ENCODE data around the gene PRDM8.

DNA sequence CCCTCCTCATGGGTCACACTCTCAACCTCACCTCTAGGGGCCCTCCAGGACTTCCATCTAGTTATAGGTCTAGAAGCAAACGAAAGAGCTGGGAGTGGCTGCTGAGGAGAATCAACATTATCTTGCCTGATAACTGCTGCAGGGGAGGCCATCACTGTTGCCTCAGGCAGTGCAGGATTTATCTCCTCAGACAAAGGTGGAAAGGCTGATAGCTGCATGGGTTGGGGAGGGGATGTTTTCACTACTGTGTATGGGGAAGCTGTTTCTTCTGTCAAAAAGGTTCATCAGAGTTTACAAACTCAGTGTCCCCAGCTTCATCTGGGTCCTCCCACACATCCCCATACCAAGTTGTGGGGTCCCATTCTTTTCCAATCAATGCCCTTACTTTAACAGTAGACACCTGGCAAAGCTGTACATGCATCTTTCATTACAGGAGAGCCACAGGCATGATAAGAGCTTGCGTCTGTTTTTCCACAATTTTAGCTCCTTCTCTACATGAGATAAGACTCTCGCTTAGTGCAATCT lies 17.6 kb upstream of the PRDM8 start:
- TF ChIP-seq, protein P1, sequence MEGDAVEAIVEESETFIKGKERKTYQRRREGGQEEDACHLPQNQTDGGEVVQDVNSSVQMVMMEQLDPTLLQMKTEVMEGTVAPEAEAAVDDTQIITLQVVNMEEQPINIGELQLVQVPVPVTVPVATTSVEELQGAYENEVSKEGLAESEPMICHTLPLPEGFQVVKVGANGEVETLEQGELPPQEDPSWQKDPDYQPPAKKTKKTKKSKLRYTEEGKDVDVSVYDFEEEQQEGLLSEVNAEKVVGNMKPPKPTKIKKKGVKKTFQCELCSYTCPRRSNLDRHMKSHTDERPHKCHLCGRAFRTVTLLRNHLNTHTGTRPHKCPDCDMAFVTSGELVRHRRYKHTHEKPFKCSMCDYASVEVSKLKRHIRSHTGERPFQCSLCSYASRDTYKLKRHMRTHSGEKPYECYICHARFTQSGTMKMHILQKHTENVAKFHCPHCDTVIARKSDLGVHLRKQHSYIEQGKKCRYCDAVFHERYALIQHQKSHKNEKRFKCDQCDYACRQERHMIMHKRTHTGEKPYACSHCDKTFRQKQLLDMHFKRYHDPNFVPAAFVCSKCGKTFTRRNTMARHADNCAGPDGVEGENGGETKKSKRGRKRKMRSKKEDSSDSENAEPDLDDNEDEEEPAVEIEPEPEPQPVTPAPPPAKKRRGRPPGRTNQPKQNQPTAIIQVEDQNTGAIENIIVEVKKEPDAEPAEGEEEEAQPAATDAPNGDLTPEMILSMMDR (IDR thresholded peaks at IDR 0.05; ENCODE audit: insufficient read depth, low read length, poor library complexity, severe bottlenecking) = no peak
- TF ChIP-seq EZH2phosphoT487 (conservative IDR thresholded peaks at IDR 0.05; ENCODE audit: low read length) = no peak
